GM23338 (cell line): Measurements from ENCODE around the gene OS9. TPM values are rescaled to one million over a fixed set of nuclear protein-coding genes. Genes with fewer than 3 reads are reported as not detected.
"Not testable (repeated sequence)": the region's sequence is repeated elsewhere in the genome, so short reads cannot be mapped to it uniquely, and the experiment has no call there.

Experiments used
- ATAC-seq: fragments of 200-7000 bp; cut with Tn5 transposase; 3 replicates; pipeline ENCODE4 v1.9.1; 2020
- DNase-seq: peaks from one replicate; pipeline ENCODE4 v3.0.0-alpha.2; 2015; ENCODE audit warnings: low spot score
- H2AFZ ChIP-seq: fragments of 200-600 bp; sonication (generic); 2 replicates; pipeline ENCODE4 v1.8.0; 2016; ENCODE audit warnings: antibody characterized with exemption, mild to moderate bottlenecking, moderate library complexity
- H3F3A ChIP-seq: fragments of 200-600 bp; sonication (generic); replicated peaks from 2 replicates; pipeline ENCODE4 v1.8.0; 2017; ENCODE audit warnings: antibody characterized with exemption, mixed run types, low read depth
- H3K27ac ChIP-seq: fragments of 200-600 bp; sonication (generic); 2 replicates; pipeline ENCODE4 v1.6.1; 2016; ENCODE audit warnings: low read depth
- H3K27me3 ChIP-seq: fragments of 200-600 bp; sonication (generic); 2 replicates; pipeline ENCODE4 v1.8.0; 2016; ENCODE audit warnings: mild to moderate bottlenecking, mixed run types, moderate library complexity; ENCODE audit not compliant: insufficient read depth
- H3K36me3 ChIP-seq: fragments of 200-600 bp; sonication (generic); 2 replicates; pipeline ENCODE4 v1.8.0; 2016; ENCODE audit warnings: mild to moderate bottlenecking; ENCODE audit not compliant: insufficient read depth
- H3K4me1 ChIP-seq: fragments of 200-600 bp; sonication (generic); 2 replicates; pipeline ENCODE4 v1.8.0; 2016; ENCODE audit warnings: mild to moderate bottlenecking, moderate library complexity; ENCODE audit not compliant: insufficient read depth
- H3K4me2 ChIP-seq: fragments of 200-600 bp; sonication (generic); 2 replicates; pipeline ENCODE4 v1.7.1; 2017; ENCODE audit warnings: mixed run types
- H3K4me3 ChIP-seq: fragments of 200-600 bp; sonication (generic); 2 replicates; pipeline ENCODE4 v1.6.1; 2016; ENCODE audit warnings: mixed run types
- H3K79me2 ChIP-seq: fragments of 200-600 bp; sonication (generic); replicated peaks from 2 replicates; pipeline ENCODE4 v1.8.0; 2017; ENCODE audit warnings: mild to moderate bottlenecking; ENCODE audit not compliant: insufficient read depth
- H3K9me2 ChIP-seq: fragments of 200-600 bp; sonication (generic); 2 replicates; pipeline ENCODE4 v1.8.0; 2017; ENCODE audit not compliant: insufficient read depth
- H4K20me1 ChIP-seq: fragments of 200-600 bp; sonication (generic); replicated peaks from 2 replicates; pipeline ENCODE4 v1.8.0; 2017; ENCODE audit warnings: mild to moderate bottlenecking; ENCODE audit not compliant: insufficient read depth
- H3K27ac Mint-ChIP-seq: 2 replicates; pipeline ENCODE4 v1.8.0; 2020; ENCODE audit warnings: inconsistent platforms, mild to moderate bottlenecking, moderate library complexity, mixed read lengths
- H3K27me3 Mint-ChIP-seq: 3 replicates; pipeline ENCODE4 v1.8.0; 2022; ENCODE audit warnings: low read depth, mild to moderate bottlenecking, moderate library complexity, mixed read lengths, inconsistent platforms; ENCODE audit not compliant: insufficient read depth, poor library complexity
- H3K36me3 Mint-ChIP-seq: 3 replicates; pipeline ENCODE4 v1.8.0; 2021; ENCODE audit warnings: low read depth, mild to moderate bottlenecking, inconsistent platforms, moderate library complexity, mixed read lengths
- H3K4me1 Mint-ChIP-seq: 3 replicates; pipeline ENCODE4 v1.8.0; 2020; ENCODE audit warnings: mild to moderate bottlenecking, inconsistent platforms, mixed read lengths
- H3K4me3 Mint-ChIP-seq: 3 replicates; pipeline ENCODE4 v1.8.0; 2021; ENCODE audit warnings: moderate library complexity, mild to moderate bottlenecking, inconsistent platforms, mixed read lengths
- H3K9me3 Mint-ChIP-seq: 3 replicates; pipeline ENCODE4 v1.8.0; 2020; ENCODE audit warnings: moderate library complexity, mild to moderate bottlenecking, inconsistent platforms, mixed read lengths
- CREB1 ChIP-seq: fragments of 250-450 bp; sonication (Bioruptor Pico); IDR thresholded peaks from 2 replicates; pipeline ENCODE4 v1.5.0; 2020; ENCODE audit warnings: low read depth, mild to moderate bottlenecking, moderate library complexity
- EZH2 ChIP-seq: fragments of 200-600 bp; sonication (generic); IDR thresholded peaks from one replicate; pipeline ENCODE4 v1.8.0; 2017; ENCODE audit warnings: antibody characterized with exemption, mild to moderate bottlenecking, low read depth; ENCODE audit not compliant: unreplicated experiment
- EZH2phosphoT487 ChIP-seq: fragments of 200-600 bp; sonication (generic); IDR thresholded peaks from one replicate; pipeline ENCODE4 v1.8.1; 2018; ENCODE audit warnings: antibody characterized with exemption; ENCODE audit not compliant: unreplicated experiment
- POLR2AphosphoS5 ChIP-seq: IDR thresholded peaks from 2 replicates; pipeline ENCODE4 v1.6.1; 2016; ENCODE audit warnings: antibody characterized with exemption, low read depth
- STAT1 ChIP-seq: IDR thresholded peaks from one replicate; pipeline ENCODE4 v1.6.1; 2016; ENCODE audit warnings: antibody characterized with exemption; ENCODE audit not compliant: unreplicated experiment
- ZNF114 ChIP-seq: fragments of 250-450 bp; sonication (Bioruptor Pico); IDR thresholded peaks from 2 replicates; pipeline ENCODE4 v1.5.0; 2020; ENCODE audit warnings: mild to moderate bottlenecking, moderate library complexity
- ZNF331 ChIP-seq: fragments of 250-450 bp; sonication (Bioruptor Pico); IDR thresholded peaks from 2 replicates; pipeline ENCODE4 v1.5.0; 2020; ENCODE audit warnings: low read depth, mild to moderate bottlenecking, moderate library complexity
- polyA plus RNA-seq: library from polyadenylated mRNA; unstranded; fragments of >200 nt; fragmentation: Nextera tagmentation; extraction: Ambion mirVana; gene quantifications from 2 replicates; pipeline ENCODE4 v1.2.1, GENCODE V29; 2016
- total RNA-seq: library from RNA; depleted of rRNA; stranded (reverse); fragments of >200 nt; shearing (Covaris generic); gene quantifications from 2 replicates; pipeline ENCODE4 v1.2.3, GENCODE V29; 2014
- TF ChIP-seq, protein P1 (sequence below): IDR thresholded peaks from 2 replicates; pipeline ENCODE4 v1.6.1; 2016; ENCODE audit warnings: antibody characterized with exemption
- TF ChIP-seq, protein P2 (sequence below): IDR thresholded peaks from one replicate; pipeline ENCODE4 v1.6.1; 2018; ENCODE audit warnings: antibody characterized with exemption; ENCODE audit not compliant: unreplicated experiment
- TF ChIP-seq, protein P3 (sequence below), 2 experiments: fragments of 200-600 bp in 1 of 2; sonication (generic) in 1 of 2; conservative IDR thresholded peaks; 2 replicates each; pipeline versions ENCODE4 v1.5.1 to v1.6.1; 2016 to 2017; ENCODE audit warnings: antibody characterized with exemption in 2 of 2, low read depth in 2 of 2, mild to moderate bottlenecking in 2 of 2, moderate library complexity in 1 of 2

The OS9 gene
- total and polyA plus RNA-seq, 2 experiments from 2014 or later, result 27.5 to 79.7 TPM

DNA sequence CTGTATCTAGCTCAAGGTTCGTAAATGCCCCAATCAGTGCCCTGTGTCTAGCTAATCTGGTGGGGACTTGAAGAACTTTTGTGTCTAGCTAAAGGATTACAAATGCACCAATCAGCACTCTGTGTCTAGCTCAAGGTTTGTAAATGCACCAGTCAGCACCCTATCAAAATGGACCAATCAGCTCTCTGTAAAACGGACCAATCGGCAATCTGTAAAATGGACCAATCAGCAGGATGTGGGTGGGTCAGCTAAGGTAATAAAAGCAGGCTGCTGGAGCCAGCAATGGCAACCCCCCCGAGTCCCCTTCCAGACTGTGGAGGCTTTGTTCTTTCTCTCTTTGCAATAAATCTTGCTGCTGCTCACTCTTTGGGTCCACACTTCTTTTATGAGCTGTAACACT is 37.5 kb upstream of the OS9 start:
- H3K36me3 Mint-ChIP-seq, result peaks cover 10% of the 10 kb centered on the region
- not testable (repeated sequence) for DNase-seq, H3K27me3 Mint-ChIP-seq, H3K27ac Mint-ChIP-seq, H3F3A ChIP-seq, H3K4me3 Mint-ChIP-seq, H3K4me2 ChIP-seq, H3K4me1 ChIP-seq, H2AFZ ChIP-seq, H3K27me3 ChIP-seq, H3K36me3 ChIP-seq, H3K4me1 Mint-ChIP-seq, ATAC-seq, H3K27ac ChIP-seq, H3K4me3 ChIP-seq, H3K79me2 ChIP-seq, H4K20me1 ChIP-seq, H3K9me2 ChIP-seq
- H3K9me3 Mint-ChIP-seq, result peaks cover 74% of the 10 kb centered on the region

DNA sequence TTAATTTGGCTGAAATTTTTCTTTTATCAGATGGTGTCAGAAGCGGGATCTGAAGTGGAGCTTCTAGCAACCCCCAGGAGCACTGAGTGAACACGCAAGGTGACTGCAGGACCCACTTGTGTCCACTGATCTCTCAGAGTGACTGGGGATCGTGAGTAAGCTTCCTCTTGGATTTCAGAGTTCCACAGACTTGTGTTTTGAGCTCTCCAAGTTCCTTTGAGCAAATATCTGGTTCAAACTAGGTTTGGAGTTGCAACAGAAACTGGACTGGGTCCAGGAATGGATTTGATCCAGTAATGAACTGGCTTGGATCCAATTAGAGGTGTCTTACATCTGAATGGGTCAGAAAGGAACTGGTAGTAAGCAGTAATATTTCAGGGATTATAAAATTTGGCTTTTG is 36.2 kb upstream of the OS9 start:
- Histone ChIP-seq H2AFZ (no peak overlapping the region), H3K79me2 (no peaks in the 10 kb centered on the region), H3F3A (no peaks in the 10 kb centered on the region), H3K4me1 (no peaks in the 10 kb centered on the region), H3K4me2 (no peak overlapping the region), H4K20me1 (no peaks in the 10 kb centered on the region), H3K36me3 (peaks cover 4% of the 10 kb centered on the region), H3K9me2 (no peaks in the 10 kb centered on the region), H3K27ac (no peak overlapping the region), H3K27me3 (no peaks in the 10 kb centered on the region), H3K4me3 (no peak overlapping the region)
- no peak overlapping the region for H3K4me3 Mint-ChIP-seq
- no peaks in the 10 kb centered on the region for H3K27me3 Mint-ChIP-seq
- peaks cover 13% of the 10 kb centered on the region for H3K36me3 Mint-ChIP-seq
- peaks cover 81% of the 10 kb centered on the region for H3K9me3 Mint-ChIP-seq
- H3K4me1 Mint-ChIP-seq, result no peaks in the 10 kb centered on the region
- DNase-seq (no peak), ATAC-seq (no peak)
- no peak overlapping the region for H3K27ac Mint-ChIP-seq
- TF ChIP-seq, protein P1, sequence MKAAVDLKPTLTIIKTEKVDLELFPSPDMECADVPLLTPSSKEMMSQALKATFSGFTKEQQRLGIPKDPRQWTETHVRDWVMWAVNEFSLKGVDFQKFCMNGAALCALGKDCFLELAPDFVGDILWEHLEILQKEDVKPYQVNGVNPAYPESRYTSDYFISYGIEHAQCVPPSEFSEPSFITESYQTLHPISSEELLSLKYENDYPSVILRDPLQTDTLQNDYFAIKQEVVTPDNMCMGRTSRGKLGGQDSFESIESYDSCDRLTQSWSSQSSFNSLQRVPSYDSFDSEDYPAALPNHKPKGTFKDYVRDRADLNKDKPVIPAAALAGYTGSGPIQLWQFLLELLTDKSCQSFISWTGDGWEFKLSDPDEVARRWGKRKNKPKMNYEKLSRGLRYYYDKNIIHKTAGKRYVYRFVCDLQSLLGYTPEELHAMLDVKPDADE, result no peak
- TF ChIP-seq ZNF331, result no peak
- TF ChIP-seq, protein P2, sequence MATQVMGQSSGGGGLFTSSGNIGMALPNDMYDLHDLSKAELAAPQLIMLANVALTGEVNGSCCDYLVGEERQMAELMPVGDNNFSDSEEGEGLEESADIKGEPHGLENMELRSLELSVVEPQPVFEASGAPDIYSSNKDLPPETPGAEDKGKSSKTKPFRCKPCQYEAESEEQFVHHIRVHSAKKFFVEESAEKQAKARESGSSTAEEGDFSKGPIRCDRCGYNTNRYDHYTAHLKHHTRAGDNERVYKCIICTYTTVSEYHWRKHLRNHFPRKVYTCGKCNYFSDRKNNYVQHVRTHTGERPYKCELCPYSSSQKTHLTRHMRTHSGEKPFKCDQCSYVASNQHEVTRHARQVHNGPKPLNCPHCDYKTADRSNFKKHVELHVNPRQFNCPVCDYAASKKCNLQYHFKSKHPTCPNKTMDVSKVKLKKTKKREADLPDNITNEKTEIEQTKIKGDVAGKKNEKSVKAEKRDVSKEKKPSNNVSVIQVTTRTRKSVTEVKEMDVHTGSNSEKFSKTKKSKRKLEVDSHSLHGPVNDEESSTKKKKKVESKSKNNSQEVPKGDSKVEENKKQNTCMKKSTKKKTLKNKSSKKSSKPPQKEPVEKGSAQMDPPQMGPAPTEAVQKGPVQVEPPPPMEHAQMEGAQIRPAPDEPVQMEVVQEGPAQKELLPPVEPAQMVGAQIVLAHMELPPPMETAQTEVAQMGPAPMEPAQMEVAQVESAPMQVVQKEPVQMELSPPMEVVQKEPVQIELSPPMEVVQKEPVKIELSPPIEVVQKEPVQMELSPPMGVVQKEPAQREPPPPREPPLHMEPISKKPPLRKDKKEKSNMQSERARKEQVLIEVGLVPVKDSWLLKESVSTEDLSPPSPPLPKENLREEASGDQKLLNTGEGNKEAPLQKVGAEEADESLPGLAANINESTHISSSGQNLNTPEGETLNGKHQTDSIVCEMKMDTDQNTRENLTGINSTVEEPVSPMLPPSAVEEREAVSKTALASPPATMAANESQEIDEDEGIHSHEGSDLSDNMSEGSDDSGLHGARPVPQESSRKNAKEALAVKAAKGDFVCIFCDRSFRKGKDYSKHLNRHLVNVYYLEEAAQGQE, result no peak
- TF ChIP-seq EZH2, result no peak
- no peak for TF ChIP-seq CREB1
- no peak for TF ChIP-seq EZH2phosphoT487
- TF ChIP-seq STAT1, result no peak
- no peak for TF ChIP-seq ZNF114 (CRISPR knock-in tag)
- TF ChIP-seq, protein P3, sequence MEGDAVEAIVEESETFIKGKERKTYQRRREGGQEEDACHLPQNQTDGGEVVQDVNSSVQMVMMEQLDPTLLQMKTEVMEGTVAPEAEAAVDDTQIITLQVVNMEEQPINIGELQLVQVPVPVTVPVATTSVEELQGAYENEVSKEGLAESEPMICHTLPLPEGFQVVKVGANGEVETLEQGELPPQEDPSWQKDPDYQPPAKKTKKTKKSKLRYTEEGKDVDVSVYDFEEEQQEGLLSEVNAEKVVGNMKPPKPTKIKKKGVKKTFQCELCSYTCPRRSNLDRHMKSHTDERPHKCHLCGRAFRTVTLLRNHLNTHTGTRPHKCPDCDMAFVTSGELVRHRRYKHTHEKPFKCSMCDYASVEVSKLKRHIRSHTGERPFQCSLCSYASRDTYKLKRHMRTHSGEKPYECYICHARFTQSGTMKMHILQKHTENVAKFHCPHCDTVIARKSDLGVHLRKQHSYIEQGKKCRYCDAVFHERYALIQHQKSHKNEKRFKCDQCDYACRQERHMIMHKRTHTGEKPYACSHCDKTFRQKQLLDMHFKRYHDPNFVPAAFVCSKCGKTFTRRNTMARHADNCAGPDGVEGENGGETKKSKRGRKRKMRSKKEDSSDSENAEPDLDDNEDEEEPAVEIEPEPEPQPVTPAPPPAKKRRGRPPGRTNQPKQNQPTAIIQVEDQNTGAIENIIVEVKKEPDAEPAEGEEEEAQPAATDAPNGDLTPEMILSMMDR (conservative IDR thresholded peaks at IDR 0.05; ENCODE audit: low read depth in 2 of 2), result no peak
- TF ChIP-seq POLR2AphosphoS5, result no peak
